Right lung (tissue), 10 donors: ENCODE results near the gene RARB. TPM values are rescaled to one million over a fixed set of nuclear protein-coding genes. Genes with fewer than 3 reads are reported as not detected.

ENCODE experiments used
- DNase-seq, 2 donors: peaks; one replicate each; pipeline ENCODE4 v3.0.0-alpha.2; 2013
- long read RNA-seq, 8 donors: transcript quantifications; one replicate each; lab custom pipeline, GENCODE V29; 2026
- polyA plus RNA-seq, 5 donors: library from polyadenylated mRNA; unstranded; fragments of 120-200 nt; gene quantifications; one replicate each; pipeline versions ENCODE4 v1.2.1 to v1.2.3, GENCODE V29; 2013; ENCODE audit warnings: inconsistent platforms in 1 of 5, low replicate concordance in 1 of 5; ENCODE audit not compliant: insufficient read length in 5 of 5, insufficient read depth in 1 of 5

The RARB gene
- 10 to 100 TPM; 24.8 to 42.4 (median 34.8) TPM for polyA plus RNA-seq
- long read RNA-seq, donor 1, transcript RARB-201 (8 exons, 3,084 nt) = major isoform, 14 of 580 reads
- long read RNA-seq, donor 1, partial matches to known transcripts = 551 of 580 reads
- long read RNA-seq, donor 1, other reads (novel, unspliced or antisense) = 15 of 580 reads
- long read RNA-seq, donor 2, transcript RARB-201 (8 exons, 3,084 nt) = major isoform, 7 of 7 reads
- long read RNA-seq, donor 2, partial matches to known transcripts = 0 of 7 reads
- long read RNA-seq, donor 2, other reads (novel, unspliced or antisense) = 0 of 7 reads
- long read RNA-seq, donor 3, transcript RARB-201 (8 exons, 3,084 nt) = major isoform, 7 of 283 reads
- long read RNA-seq, donor 3, partial matches to known transcripts = 237 of 283 reads
- long read RNA-seq, donor 3, other reads (novel, unspliced or antisense) = 39 of 283 reads
- long read RNA-seq, donor 4, partial matches to known transcripts = 160 of 172 reads
- long read RNA-seq, donor 4, other reads (novel, unspliced or antisense) = 10 of 172 reads
- long read RNA-seq, donor 5, transcript RARB-201 (8 exons, 3,084 nt) = major isoform, 5 of 510 reads
- long read RNA-seq, donor 5, partial matches to known transcripts = 489 of 510 reads
- long read RNA-seq, donor 5, other reads (novel, unspliced or antisense) = 15 of 510 reads
- long read RNA-seq, donor 6, transcript RARB-201 (8 exons, 3,084 nt) = major isoform, 9 of 208 reads
- long read RNA-seq, donor 6, partial matches to known transcripts = 198 of 208 reads
- long read RNA-seq, donor 6, other reads (novel, unspliced or antisense) = 0 of 208 reads
- long read RNA-seq, donor 7, partial matches to known transcripts = 0 of 5 reads
- long read RNA-seq, donor 7, other reads (novel, unspliced or antisense) = 0 of 5 reads
- long read RNA-seq, donor 8, partial matches to known transcripts = 0 of 3 reads
- long read RNA-seq, donor 8, other reads (novel, unspliced or antisense) = 0 of 3 reads

- peak; percentile 92 to 96 for DNase-seq
Measured at GRCh38 chr3:25427942-25428788, at the start of gene RARB. Gene RARB (plus strand): TSS chr3:25428263. CDS start chr3:25428732, 469 bp downstream.

- no peak for DNase-seq
Measured at GRCh38 chr3:25378786-25379311, 49.2 kb upstream of the RARB start.

GRCh38 chr3:25380222-25380739 lies 47.8 kb upstream of the RARB start:
- DNase-seq = peak; percentile 25

GRCh38 chr3:25381083-25381482 lies 47.0 kb upstream of the RARB start:
- DNase-seq = no peak

- DNase-seq = no peak
Measured at GRCh38 chr3:25384471-25384870, 43.6 kb upstream of the RARB start.

- DNase-seq = no peak
Measured at GRCh38 chr3:25385807-25386460, 42.1 kb upstream of the RARB start.

GRCh38 chr3:25386686-25387255 lies 41.3 kb upstream of the RARB start:
- no peak for DNase-seq

GRCh38 chr3:25390605-25391004 lies 37.5 kb upstream of the RARB start:
- no peak for DNase-seq

- no peak for DNase-seq
Measured at GRCh38 chr3:25396251-25396650, 31.8 kb upstream of the RARB start.

- no peak for DNase-seq
Measured at GRCh38 chr3:25396686-25397085, 31.4 kb upstream of the RARB start.

- DNase-seq = no peak
Measured at GRCh38 chr3:25397150-25397549, 30.9 kb upstream of the RARB start.

- no peak for DNase-seq
Measured at GRCh38 chr3:25400587-25400986, 27.5 kb upstream of the RARB start.

GRCh38 chr3:25403968-25404367 lies 24.1 kb upstream of the RARB start:
- no peak for DNase-seq

GRCh38 chr3:25404569-25404968 lies 23.5 kb upstream of the RARB start:
- no peak for DNase-seq

- no peak for DNase-seq
Measured at GRCh38 chr3:25405335-25405734, 22.7 kb upstream of the RARB start.

- no peak for DNase-seq
Measured at GRCh38 chr3:25410703-25411102, 17.4 kb upstream of the RARB start.

- no peak for DNase-seq
Measured at GRCh38 chr3:25412269-25412668, 15.8 kb upstream of the RARB start.

GRCh38 chr3:25416176-25416575 lies 11.9 kb upstream of the RARB start:
- no peak for DNase-seq

- DNase-seq = no peak
Measured at GRCh38 chr3:25418596-25418995, 9.5 kb upstream of the RARB start.

GRCh38 chr3:25419251-25419650 lies 8.8 kb upstream of the RARB start:
- no peak for DNase-seq
